Activated T-helper 9 cell treated with anti-CD3 and anti-CD28 coated beads, Interleukin-2, amount 50 U/mL, for 16 hours (primary cell): Measurements from ENCODE around the gene IL17C.
"Not testable (repeated sequence)": the region's sequence is repeated elsewhere in the genome, so short reads cannot be mapped to it uniquely, and the experiment has no call there.

ENCODE experiments used
- DNase-seq: peaks from one replicate; pipeline ENCODE4 v3.0.0-alpha.2; 2020; ENCODE audit warnings: low read depth

Gene IL17C

GRCh38 chr16:88638323-88639230 lies at the start of gene IL17C:
Gene IL17C, plus strand, starts transcription at chr16:88638572. Its CDS starts 70 bp downstream, at chr16:88638642.
- no peak for DNase-seq

- no peak for DNase-seq
Observed at GRCh38 chr16:88588754-88589153, 49.6 kb upstream of the IL17C start.

- no peak for DNase-seq
Observed at GRCh38 chr16:88589441-88589840, 48.9 kb upstream of the IL17C start.

- peak; percentile 21 for DNase-seq
Observed at GRCh38 chr16:88591577-88592021, 46.8 kb upstream of the IL17C start.

GRCh38 chr16:88593061-88593460 lies 45.3 kb upstream of the IL17C start:
- no peak for DNase-seq

- no peak for DNase-seq
Observed at GRCh38 chr16:88593489-88593888, 44.9 kb upstream of the IL17C start.

- no peak for DNase-seq
Observed at GRCh38 chr16:88593910-88594309, 44.5 kb upstream of the IL17C start.

- DNase-seq = no peak
Observed at GRCh38 chr16:88595101-88595500, 43.3 kb upstream of the IL17C start.

GRCh38 chr16:88595921-88596320 lies 42.5 kb upstream of the IL17C start:
- DNase-seq = no peak

GRCh38 chr16:88596483-88596882 lies 41.9 kb upstream of the IL17C start:
- DNase-seq = no peak

- DNase-seq = no peak
Observed at GRCh38 chr16:88597856-88598491, 40.4 kb upstream of the IL17C start.

GRCh38 chr16:88599092-88599733 lies 39.2 kb upstream of the IL17C start:
- no peak for DNase-seq

- no peak for DNase-seq
Observed at GRCh38 chr16:88599825-88600538, 38.4 kb upstream of the IL17C start.

- DNase-seq = no peak
Observed at GRCh38 chr16:88600539-88600896, 37.9 kb upstream of the IL17C start.

- no peak for DNase-seq
Observed at GRCh38 chr16:88601313-88602036, 36.9 kb upstream of the IL17C start.

GRCh38 chr16:88602091-88602490 lies 36.3 kb upstream of the IL17C start:
- DNase-seq = no peak

GRCh38 chr16:88605186-88606147 lies 32.9 kb upstream of the IL17C start:
- no peak for DNase-seq

GRCh38 chr16:88606148-88606757 lies 32.1 kb upstream of the IL17C start:
- no peak for DNase-seq

- no peak for DNase-seq
Observed at GRCh38 chr16:88608076-88608475, 30.3 kb upstream of the IL17C start.

GRCh38 chr16:88609426-88609825 lies 28.9 kb upstream of the IL17C start:
- not testable (repeated sequence) for DNase-seq
